NOMO-1 treated with DMSO at 0.1 percent for 48 hours (cell line): Measurements from ENCODE around the gene TMPRSS11B.
A peak's percentile ranks its signal among the peaks of the same experiment; 100 is the strongest.
"Not testable (repeated sequence)": the region's sequence is repeated elsewhere in the genome, so short reads cannot be mapped to it uniquely, and the experiment has no call there.

ENCODE experiments used
- DNase-seq: peaks from one replicate; lab custom pipeline; 2025; ENCODE audit not compliant: unreplicated experiment; lab: John Stamatoyannopoulos, UW

TMPRSS11B gene

DNA sequence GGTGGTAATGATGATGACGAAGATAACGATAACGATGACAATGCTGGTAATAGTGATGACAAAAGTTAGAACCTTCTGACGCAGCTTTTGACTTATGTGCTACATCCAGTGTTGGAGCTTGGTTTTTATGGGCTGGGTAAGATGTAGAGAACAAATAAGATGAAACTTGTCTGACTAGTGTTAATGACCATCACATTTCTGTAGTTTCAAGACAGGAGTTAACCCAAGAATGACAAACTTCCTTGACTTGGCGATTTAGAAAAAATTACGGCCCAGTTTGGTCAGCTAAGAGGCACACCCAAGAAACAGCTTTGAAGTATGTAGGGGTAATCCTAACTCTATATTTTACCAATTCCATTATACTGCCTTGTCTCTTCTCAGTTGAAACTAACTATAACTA is at the start of gene TMPRSS11B:
TMPRSS11B (minus strand) TSS at position 101 of the 400 bp plus-strand sequence. CDS start 136 bp downstream, outside the sequence.
- no peak for DNase-seq

DNA sequence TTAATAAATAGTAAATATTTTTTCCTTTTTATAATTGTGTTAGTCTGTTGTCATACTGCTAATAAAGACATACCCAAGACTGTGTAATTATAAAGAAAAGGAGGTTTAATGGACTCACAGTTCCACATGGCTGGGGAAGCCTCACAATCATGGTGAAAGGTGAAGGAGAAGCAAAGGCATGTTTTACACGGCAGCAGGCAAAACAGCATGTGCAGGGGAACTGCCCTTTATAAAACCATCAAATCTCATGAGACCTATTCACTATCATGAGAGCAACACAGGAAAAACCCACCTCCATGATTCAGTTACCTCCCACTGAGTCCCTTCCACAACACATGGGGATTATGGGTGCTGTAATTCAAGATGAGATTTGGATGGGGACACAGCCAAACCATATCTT is 45.8 kb upstream of the TMPRSS11B start:
- DNase-seq, result no peak

DNA sequence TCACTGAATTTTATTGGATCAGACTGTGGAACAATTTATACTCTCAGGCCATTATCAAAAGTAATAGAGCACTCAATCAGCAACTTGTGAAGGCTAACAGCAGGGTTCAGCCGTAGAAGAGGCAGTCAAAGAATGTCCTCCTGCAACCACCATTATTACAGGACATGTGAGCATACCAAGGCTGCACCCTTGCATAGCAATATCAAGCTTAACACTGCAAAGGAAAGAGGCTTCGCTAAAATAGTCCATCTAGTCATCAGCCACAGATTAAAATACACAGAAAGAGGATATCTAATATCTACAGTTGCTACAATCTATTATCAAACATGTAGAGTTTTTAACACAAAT is 42.9 kb upstream of the TMPRSS11B start:
- DNase-seq, result no peak

- DNase-seq, result no peak
These were observed 42.4 kb upstream of the TMPRSS11B start for GRCh38 chr4:68287704-68288392.

- DNase-seq, result no peak
These were observed 38.2 kb upstream of the TMPRSS11B start for GRCh38 chr4:68283714-68284113.

GRCh38 chr4:68283095-68283494 is 37.6 kb upstream of the TMPRSS11B start:
- DNase-seq, result no peak

DNA sequence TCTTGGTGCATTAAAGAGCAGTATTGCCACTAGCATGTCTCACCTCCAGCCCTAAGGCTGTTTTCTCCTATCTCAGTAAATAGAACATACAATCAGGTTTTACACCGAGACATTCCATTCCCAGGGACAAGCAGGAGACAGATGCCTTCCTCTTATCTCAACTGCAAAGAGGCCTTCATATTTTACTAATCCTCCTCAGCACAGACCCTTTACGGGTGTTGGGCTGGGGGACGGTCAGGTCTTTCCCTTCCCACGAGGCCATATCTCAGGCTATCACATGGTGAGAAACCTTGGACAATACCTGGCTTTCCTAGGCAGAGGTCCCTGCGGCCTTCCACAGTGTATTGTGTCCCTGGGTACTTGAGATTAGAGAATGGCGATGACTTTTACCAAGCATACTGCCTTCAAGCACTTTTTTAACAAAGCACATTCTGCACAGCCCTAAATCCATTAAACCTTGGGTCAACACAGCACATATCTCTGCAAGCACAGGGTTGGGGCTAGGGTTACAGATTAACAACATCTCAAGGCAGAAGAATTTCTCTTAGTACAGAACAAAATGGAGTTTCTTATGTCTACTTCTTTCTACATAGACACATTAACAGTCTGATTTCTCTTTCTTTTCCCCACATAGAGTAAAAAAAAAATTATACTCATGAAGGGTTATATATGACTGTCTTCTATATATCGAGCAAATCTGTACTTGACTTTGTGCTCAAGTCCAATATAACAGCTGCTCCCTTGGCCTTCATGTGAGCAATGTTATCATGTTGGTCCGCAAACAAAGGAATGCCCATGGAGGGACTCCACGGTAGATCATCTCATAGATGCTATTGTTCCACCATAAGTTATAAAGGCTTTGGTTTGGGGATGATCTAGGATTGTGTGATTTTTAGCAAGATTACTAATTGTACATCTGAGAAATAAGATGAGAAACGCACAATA is 36.6 kb upstream of the TMPRSS11B start:
- DNase-seq, result not testable (repeated sequence)

DNA sequence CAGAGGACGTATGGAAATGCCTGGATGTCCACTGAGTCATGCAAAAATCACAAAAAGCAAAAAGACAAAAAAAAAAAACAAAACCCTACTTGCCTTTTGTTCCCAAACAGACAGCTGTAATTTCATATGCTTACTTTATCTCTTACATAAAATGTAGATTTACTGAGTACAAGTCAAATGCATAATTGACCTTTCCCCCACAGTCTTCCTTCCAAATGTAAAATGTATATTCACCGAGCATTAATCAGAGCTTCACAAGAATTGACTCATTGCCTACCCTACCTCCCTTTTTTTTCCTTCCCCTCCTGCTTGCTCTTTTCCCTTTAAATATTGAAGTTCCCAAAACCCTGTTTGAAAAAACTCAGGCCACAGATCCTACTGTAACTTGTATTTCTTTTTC is 32.5 kb upstream of the TMPRSS11B start:
- no peak for DNase-seq

- DNase-seq, result no peak
These were observed 32.1 kb upstream of the TMPRSS11B start for GRCh38 chr4:68277627-68278026.

DNA sequence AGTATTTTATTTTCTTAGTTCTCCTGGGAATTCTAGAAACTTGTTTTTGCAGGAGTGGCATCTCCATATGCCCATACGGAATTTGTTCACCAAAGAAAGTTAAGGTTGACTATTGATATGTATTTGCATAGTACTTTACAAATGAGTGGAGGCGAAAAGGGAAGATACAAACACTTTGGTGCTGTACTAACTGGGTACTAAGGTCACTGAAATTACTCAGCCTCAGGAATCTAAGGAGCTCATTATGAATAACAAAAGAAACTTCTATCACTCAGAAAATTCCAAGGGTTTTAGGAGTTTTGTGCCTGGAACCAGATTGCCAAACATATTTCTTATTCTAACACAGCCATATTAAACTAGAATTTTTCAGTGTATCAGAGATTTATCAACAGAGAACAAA is 27.4 kb upstream of the TMPRSS11B start:
- DNase-seq, result no peak

DNA sequence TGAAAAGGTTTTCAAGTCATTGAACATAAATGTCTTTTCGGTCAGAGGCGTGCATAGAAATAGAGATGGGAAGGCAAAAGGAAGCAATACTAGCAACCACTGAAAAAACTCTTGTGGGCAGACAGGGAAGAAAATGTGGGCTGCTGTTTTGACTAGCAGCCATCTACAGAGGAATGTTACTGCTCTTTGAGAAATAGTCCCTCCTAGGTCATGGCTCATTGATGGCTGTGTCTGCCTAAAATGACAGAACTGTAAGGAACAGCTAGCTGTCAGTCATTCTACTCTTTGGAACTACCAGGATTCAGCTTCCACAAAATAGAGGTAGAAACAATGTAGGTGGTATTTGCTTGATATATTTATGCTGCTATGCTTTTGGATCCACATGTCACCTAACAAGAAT is 26.9 kb upstream of the TMPRSS11B start:
- no peak for DNase-seq

DNA sequence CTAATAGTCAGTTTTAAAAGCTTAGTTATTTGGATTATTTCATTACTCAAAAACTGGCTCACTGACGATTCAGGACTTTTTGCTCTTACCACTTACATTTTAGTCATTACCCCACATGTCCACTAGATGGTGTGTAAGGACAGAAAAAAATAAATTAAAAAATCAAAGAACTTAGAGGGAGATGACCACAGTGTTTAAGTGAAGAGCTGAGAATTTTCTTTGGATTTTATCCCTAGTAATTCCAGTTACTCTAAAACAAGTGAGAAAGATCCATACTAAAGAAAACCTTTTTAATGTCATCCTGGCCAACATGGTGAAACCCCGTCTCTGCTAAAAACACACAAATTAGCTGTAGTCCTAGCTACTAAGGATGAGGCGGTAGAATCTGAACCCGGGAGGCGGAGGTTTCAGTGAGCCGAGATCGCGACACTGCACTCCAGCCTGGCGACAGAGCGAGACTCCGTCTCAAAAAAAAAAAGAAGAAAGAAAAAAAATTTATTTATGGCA is 26.4 kb upstream of the TMPRSS11B start:
- DNase-seq, result peak; percentile 28

GRCh38 chr4:68267433-68267944 is 22.0 kb upstream of the TMPRSS11B start:
- no peak for DNase-seq

GRCh38 chr4:68264875-68265565 is 19.5 kb upstream of the TMPRSS11B start:
- no peak for DNase-seq

DNA sequence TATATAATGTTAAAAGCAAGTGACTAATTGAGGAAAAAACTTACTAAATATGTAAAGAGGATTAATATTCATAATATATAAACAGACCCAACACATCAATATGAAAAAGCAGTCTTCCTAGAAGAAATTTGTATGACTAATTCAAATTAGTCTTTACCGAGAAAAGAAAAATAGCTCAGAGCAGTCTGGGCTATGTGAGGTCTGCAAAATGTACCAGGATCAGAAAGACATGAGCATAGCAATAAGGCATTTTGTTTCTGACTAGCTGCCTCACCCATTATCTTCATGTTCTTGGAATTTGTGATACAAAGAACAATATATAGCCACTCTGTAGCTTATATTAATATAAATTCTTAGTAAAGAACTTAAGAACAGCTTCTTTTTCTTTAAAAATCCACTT is 13.7 kb upstream of the TMPRSS11B start:
- DNase-seq, result no peak

DNA sequence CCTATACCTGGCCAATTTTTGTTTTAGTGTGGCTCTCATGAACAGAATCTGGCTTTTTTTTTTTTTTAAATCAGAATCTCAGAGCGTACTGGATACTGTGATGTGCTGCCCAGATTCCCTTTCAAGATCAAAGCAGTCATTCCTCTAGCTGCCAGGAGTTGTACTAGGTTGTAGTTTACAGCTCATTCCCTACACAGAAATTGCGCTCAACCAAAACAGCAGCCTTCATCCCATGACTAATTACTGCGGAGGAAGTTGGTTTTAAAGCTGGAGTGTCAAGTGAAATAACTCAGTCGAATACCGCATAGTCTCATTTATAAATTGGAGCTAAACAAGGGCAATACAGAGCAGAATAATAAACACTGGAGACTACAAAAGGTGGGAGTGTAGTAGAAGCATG is 12.2 kb upstream of the TMPRSS11B start:
- no peak for DNase-seq

GRCh38 chr4:68256284-68256683 is 10.8 kb upstream of the TMPRSS11B start:
- no peak for DNase-seq

DNA sequence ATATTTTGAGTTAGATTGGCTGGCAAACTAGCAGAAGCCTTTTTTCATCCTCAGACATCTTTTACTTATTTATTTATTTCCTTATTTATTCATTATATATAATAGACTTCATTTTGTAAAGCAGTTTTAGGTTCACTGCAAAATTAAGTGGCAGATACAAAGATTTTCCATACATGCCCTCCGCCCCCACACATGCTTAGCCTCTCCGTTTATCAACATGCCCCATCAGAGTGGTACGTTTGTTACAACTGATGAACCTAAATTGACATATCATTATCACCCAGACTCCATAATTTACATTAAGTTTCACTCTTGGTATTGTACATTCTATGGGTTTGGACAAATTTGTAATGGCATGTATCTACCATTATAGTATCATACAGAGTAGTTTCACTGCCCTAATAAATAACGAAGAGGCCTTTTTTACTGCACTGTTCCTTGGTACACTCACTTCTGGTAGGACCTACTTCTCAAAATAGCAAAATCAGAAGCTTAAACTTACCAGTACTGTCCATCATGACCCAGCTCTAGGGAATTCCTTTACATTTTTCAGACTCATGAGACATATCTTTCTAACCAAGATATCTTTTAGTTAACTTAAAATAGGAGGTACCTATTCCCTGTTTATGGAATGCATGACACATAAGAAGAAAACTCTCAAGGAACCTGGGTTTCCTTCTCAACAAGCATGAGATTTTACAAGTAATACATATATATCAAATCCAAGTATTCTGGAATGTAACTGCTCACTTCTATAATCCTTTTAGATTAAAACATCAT is 4.8 kb upstream of the TMPRSS11B start:
- no peak for DNase-seq

- DNase-seq, result peak; percentile 9
These were observed 3.9 kb upstream of the TMPRSS11B start for GRCh38 chr4:68249434-68249833.

DNA sequence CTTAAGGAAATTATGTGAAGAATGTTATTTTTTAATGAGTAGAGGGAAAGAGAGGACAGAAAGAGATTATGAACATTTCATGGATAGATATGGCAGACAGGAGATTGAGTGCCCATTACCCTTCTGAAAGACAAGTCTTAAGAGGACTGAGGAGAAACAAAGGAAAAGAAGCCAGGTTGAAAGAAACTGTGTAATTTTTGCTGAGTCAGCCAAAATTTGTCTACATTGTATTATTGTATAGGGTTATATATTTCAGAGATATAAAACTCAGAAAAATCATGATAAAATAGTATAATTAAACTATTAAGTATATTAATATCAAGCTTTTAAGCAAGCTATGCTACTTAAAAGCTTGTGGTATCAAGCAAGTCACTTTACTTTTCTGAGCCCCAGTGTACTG is 4.9 kb downstream of the TMPRSS11B start:
- DNase-seq, result no peak

DNA sequence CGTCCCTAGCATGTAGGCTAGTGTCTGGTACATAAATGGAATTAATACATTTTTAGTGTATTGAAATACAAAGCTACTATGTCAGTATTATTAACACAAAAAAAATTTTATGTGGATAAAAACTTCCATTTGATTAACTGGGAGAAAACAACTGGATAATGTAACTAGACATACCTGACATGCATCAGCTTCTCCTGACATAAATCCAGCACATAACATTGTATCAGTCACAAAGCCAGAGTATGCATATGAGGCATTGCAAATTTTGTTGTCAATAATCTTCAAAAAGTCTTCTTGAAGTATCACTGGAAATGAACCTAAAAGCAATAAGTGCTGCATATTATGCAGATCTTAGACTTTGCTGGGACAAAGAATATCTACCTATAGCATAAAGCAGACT is 16.9 kb downstream of the TMPRSS11B start:
- no peak for DNase-seq
